Raji (cell line): ENCODE data around the gene HTRA3.

ENCODE experiments used
- POLR2A ChIP-seq: IDR thresholded peaks from 2 replicates; pipeline ENCODE4 v1.6.1; 2011; ENCODE audit warnings: low read depth, low read length, control low read depth; ENCODE audit not compliant: insufficient read depth

The HTRA3 gene

DNA sequence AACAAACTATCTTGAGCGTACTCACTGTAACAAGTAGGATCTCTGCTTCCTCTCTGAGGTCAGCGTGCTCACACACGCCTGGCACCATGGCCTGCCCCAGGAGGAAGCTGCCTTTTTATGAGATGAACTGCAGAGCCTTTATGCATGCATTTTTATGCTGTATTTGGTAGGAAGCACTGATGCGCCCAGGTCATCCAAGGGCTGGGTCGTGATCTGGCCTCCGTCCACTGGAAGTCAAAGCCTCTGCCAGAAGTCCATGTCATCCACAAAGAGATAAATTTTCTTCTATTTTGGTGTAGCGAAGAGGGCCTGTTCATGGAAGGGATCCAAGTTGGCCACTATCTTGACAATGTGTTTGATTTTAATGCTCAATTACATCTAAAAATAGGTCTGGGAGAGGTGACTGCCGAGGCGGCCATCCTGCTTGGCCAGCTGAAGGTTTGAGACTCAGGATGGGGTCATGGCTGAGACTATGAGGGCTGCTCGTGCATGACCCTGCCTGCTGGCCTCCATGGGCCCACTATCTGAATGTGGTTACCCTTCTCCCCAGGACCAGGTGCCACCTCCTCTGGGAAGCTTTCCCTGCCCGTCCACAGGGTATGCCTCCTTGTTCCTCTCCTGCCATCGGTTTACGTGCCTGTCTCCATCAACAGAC, 50.3 kb downstream of the HTRA3 start:
- no peak for TF ChIP-seq POLR2A

DNA sequence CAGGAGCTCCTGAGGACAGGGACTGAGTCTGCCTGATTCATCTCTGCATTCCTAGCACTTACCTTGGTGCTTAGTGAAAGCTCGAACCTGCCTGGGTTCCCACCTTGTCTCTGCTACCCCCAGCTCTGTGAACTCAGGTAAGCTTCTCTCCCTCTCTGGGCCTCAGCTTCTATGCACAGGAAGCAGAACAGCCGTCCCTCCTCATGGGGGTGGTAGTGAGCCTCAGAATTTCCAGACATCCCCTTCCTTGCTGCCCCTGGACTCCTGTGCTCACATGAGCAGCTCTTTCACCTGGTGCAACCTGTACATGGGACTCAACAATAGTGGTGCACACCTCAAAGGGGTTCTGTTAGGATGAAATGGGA, 50.8 kb downstream of the HTRA3 start:
- TF ChIP-seq POLR2A, result no peak

DNA sequence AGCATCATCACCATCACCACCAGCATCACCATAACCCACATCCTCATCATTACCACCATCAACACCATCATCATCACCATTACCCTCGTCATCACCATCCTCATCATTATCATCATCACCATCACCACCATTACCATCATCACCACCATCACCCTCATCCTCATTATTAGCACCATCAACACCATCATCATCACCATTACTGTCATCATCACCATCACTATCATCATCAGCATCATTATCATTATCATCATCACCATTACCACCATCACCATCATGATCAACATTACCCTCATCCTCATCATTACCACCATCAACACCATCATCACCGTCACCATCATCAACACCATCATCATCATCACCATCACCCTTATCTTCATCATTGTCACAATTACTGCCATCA, 51.7 kb downstream of the HTRA3 start:
- no peak for TF ChIP-seq POLR2A

DNA sequence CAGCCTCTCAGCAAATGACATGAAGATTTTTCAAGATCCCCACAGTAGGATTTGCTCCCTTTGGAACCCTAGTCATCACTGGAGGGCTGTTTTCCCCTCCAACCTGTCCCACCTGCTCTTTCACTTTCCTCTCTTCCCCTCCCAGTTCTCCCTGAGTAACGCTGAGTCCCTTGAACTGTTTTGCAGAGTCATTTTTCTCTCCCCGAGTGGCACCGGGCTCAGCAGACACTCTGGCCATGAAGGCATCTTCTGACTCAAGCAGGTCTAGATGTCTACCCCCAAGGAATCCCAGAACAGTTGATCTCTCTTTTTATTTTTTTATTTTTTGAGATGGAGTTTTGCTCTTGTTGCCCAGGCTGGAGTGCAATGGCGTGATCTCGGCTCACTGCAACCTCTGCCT, 52.2 kb downstream of the HTRA3 start:
- TF ChIP-seq POLR2A, result no peak

DNA sequence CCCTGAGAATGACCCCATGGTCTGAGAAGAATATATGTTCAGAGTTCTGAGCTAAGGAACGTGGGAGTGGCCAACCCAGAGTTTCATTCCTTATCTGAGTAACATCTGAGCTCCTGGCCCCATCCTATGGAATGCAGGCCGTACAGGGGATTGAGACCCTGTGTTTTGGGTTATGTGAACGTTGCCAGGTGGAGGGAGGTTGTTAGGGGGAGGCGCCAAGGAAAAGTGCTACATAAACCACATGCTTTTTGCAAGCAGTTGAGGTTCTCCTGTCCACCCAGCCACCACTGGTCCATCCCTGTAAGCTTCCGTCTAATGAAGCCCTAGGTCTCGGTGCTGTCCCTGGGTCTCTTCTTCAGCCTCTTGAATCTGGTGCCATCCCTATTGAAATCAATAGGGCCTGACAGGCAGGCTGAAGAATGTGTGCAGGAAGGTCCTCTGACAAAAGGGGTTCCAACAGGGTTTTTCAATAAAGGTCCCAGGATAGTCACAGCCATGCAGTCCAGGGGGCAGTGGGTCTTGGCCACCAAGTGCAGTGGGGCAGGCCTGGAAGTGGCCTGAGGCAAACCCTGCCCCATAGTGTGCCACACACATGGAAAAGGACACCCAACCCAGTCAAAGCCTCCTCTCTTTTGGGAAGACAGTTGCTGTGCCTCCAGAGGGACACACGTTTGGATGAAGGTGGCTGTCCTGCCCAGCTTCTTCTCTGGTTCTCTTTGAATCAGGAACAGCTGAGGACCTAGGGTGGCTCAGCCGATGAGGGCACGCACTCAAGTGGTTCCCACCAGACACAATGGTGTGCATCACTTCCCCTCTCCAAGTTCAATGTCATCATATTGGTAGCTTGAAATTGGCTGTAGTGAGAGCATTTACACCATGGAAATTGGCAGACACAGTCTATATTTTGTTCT, 53.5 kb downstream of the HTRA3 start:
- TF ChIP-seq POLR2A, result no peak

DNA sequence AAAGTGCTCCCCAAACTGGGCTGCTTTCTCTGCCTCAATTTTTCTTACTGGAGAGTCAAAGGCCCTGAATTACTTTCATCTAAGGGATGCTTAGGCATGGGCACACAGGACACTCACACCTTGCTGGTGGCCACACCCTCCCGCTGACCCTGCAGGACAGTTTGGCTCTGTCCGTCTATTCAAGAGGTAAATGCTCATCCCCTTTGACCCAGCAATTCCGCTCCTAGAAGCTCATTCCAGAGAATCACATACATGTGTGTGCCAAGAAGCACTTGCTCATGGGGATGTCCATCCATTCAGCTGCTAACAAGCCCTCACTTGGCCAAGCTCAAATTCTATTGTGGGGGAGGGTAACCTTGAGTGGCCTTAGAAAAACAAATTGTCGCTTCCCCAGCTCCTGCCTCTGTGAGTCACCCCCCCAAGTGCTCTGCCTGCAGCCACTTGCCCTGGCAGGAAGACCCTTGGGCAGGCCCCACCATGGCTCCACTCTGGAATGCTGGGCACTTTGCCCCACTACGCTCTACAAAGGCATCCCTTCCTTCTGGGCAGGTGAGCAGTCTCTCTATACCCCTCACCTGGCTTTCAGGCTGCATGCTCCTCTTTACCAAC, 54.5 kb downstream of the HTRA3 start:
- no peak for TF ChIP-seq POLR2A

DNA sequence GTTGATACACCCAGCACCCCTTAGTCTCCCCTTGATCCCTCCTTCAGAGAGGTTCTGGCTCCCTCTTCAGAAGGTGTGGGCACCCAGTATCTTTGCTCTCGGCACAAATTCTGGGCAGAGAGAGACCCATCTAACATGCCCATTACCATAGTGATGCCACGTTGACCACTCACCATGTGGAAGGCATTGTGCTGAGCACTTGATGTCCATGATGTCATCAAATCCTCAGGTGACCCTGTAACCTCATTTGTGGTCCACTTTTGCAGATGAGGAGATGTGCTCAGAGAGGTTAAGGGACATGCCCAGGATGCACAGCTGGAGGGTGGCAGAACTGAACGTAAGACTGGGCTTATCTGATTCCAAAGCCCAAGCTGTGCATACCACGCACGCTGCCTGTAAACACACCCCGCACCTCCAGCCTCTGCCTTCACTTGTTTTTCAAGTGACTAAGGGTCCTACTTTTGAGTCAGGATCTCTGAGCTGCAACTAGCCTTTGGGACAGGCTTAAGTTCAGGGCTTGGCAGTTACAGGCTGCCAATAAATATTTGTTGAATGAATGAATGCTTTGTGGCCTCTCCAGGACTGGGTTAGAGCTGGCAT, 55.2 kb downstream of the HTRA3 start:
- no peak for TF ChIP-seq POLR2A

DNA sequence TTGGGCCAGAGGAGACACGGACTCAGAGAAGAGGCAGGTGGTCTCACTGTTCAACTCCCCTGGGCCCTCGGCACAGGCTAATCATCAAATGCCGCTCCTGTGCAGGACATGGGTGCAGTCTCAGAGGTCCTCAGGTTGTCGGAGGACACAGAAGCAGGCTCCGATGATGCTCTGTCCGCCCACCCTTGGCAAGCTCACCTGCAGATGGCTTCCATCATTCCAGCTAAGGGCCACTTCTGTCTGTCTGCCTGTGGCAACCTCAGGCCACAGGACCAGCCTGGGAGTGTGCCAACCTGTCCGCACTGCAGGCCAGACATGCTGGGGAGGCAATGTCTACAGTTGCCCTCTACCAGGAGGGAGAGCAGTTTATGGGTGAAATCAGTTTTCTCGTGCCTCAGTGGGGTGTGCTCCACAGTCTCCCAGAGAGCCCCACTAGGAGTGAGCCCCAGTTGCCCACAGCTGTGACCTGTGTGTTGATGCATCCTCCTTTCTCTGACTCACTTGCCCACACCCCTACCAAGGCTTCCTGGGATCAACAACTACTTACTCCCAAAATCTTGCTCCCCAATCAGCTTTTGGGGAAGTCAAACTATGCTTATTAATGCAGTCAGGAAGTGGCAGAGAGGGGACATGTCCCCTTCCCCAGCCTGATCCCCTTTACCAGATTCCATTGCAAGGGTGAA, 55.9 kb downstream of the HTRA3 start:
- no peak for TF ChIP-seq POLR2A

DNA sequence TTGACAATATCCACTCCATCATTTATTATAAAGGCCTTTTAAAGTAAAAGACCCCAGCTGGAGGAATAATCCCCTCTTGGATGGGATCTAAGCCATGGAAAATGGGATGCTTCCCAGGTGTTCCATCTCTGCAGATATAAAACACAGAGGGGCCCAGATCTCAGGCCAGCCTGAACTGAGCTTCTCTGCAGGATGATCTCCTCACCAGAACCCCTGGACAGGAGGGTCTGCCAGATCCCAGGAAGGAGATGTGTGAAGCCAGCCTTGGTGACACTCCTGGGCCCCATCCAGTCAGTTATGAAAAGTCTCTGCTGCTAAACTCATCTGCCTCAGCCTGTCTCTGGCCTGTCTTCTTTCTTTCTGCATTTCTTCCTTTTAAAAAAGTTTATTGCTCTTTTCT, 56.7 kb downstream of the HTRA3 start:
- no peak for TF ChIP-seq POLR2A

DNA sequence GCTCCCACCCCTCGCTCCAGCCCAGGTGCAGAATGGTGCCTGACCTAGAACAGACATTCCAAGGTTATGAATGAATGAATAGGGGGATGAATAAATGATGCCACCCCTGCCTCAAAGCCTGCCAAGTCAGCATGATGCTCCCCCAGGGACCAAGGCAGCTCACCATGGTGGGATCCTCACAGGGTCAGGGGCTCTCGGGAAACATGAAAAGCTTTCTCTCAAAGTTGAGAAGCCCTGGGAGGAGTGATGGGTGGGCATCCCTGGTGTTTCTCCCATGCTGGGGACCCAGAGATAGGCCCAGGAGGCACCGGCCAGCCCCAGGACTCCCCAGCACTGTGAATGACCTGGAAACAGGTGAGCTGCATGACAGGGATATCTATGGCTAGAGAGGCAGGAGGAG, 58.9 kb downstream of the HTRA3 start:
- TF ChIP-seq POLR2A, result no peak

DNA sequence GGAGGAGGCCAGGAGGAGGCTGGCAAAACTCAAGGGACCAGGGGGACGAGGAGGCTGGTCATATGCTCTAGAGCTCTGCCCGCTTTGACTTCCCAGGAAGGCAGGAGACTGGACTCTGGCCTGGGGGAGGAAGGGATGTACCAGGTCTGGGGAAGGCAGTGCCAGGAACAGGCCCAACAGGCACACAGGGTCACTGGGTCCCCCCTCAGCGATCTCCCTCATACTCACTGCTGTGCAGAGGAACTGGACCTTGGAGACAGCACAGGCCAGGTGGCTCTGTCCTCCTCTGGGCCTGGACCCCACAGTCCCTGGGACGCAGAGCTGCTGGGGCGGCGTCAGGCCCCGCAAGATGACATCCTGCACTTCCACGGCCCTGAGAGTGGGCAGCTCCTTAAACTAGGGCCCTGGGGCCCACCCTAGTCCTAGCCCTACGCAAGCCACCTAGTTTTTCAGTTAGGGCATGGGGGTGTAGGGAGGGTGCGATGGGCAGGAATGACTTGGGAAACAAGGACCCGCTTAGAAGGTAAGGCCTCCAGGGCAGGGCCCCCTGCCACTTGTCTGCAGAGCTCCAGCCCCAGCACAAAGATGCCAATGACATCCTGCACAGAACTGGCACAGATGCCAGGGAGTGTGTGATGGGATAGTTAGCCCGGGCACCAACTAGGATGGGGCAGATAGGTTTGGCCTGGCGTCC, 59.5 kb downstream of the HTRA3 start:
- TF ChIP-seq POLR2A, result no peak

DNA sequence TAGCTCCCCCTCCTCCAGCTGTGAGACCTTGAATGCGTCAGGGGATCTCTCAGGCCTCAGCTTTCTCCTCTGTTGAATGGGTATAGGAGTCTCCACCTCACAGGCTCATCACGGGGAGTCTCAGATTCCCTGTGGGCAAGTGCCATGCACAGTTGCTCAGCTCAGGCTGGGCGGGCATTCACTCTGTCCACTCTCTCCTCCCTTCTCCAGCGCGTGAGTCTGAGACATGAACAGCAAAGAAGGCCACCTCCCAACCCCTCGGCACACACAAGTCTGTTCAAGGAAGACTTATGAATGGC, 60.0 kb downstream of the HTRA3 start:
- no peak for TF ChIP-seq POLR2A

DNA sequence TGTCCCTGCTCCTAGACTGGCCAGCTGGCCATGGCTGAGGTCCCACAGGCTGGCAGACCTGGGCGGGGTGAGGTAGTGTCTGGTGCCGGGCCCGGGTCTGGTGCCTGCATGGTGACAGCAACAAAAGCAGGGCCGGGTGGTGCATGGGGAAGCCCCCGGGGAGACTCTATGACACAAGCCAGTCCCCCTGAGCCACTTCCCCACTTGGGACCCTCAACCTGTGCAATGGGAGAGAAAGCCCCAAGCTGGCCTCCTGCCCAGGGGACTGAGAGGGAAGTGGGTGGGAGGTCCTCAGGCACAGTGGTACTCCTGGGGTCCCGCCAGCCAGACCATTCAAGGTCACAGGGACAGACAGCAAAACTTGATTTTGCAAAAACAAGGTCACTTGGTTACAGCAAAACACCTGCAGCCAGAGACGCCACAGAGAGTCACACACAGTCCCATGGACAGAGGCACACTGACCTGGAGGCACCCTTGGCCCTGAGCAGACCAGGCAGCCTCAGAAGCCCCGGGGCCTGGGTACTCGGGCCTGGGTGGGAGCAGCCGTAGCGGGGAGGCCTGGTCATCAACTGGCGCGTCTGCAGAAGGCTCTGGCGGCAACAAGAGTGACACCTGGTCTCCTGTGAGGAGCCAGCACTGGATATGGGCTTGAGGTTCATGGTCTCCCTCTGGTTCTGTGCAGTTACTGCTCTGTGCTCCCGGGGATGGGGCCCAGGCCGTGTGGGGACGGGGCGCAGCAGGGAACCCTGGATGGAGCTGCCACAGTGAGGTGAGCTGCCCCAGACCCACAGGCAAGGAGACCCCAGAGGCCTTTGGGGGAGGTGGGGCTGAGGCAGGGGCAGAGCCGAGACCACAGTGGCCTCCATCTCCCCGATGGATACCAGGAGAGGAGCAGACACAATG, 60.6 kb downstream of the HTRA3 start:
- TF ChIP-seq POLR2A, result no peak
